ENCODE measurements around the gene OR5H1. TPM values are rescaled to one million over a fixed set of nuclear protein-coding genes. Genes with fewer than 3 reads are reported as not detected.
"Not testable (repeated sequence)": the region's sequence is repeated elsewhere in the genome, so short reads cannot be mapped to it uniquely, and the experiment has no call there.

The OR5H1 gene
- total and polyA plus RNA-seq, 9 of the 15 experiments (the other 6 are each of a cell fraction or from before 2014, with no cell fraction given) = not detected

- no peak overlapping the region for H3K9ac ChIP-seq (ENCODE audit: insufficient read depth in 1 of 2, low read depth in 2 of 2, low read length in 2 of 2)
- no peak overlapping the region for H3K4me2 ChIP-seq (ENCODE audit: insufficient read depth, low read length)
- BruUV-seq (replicated peaks) = no TSS peak
- H2AFZ ChIP-seq (ENCODE audit: low read depth, low read length) = no peak overlapping the region
- FAIRE-seq (no peak), DNase-seq (ENCODE audit: extremely low read depth in 1 of 4, low spot score in 3 of 4) (no peak), ATAC-seq (no peak)
- no peaks in the 10 kb centered on the region for H3K27me3 ChIP-seq (ENCODE audit: control insufficient read depth in 2 of 2, insufficient read depth in 2 of 2, low read length in 2 of 2)
- H4K20me1 ChIP-seq (replicated peaks; ENCODE audit: control insufficient read depth, insufficient read depth, low read length) = no peaks in the 10 kb centered on the region
- no peaks in the 10 kb centered on the region for H3K36me3 ChIP-seq (ENCODE audit: control insufficient read depth, insufficient read depth, low read length)
- 3% methylated on average over 3 of the region's 3 CpGs for WGBS (ENCODE audit: insufficient coverage, low coverage, missing lambda C conversion rate)
- H3K27ac ChIP-seq (ENCODE audit: extremely low read depth, low read depth, low read length) = no peak overlapping the region
- intact Hi-C loops (cut with micrococcal nuclease) = no loop called here
- ChIA-PET POLR2A (no interaction called here), CTCF (ENCODE audit: low intra/inter-chr PET ratio) (no interaction called here)
- H3K9me3 ChIP-seq (replicated peaks; ENCODE audit: control insufficient read depth, insufficient read depth, low read depth, low read length) = no peaks in the 10 kb centered on the region
- H3K4me3 ChIP-seq = no peak overlapping the region
- H3K9me1 ChIP-seq (ENCODE audit: control insufficient read depth, insufficient read depth, low read length) = no peaks in the 10 kb centered on the region
- TF ChIP-seq TEAD1 (CRISPR knock-in tag; IDR thresholded peaks at IDR 0.05) = no peak
- TF ChIP-seq ZNF445 (CRISPR knock-in tag; IDR thresholded peaks at IDR 0.05; ENCODE audit: low read depth) = no peak
- no peak for TF ChIP-seq FOS (IDR thresholded peaks at IDR 0.05; ENCODE audit: extremely low read depth, insufficient read length)
- no peak for TF ChIP-seq FOSL1 (tag; conservative IDR thresholded peaks at IDR 0.05)
- TF ChIP-seq ZNF280A (IDR thresholded peaks at IDR 0.05; ENCODE audit: low read depth, partially characterized antibody) = no peak
- no peak for TF ChIP-seq CTCF (IDR thresholded peaks at IDR 0.05 in 2 of 3, conservative IDR thresholded peaks at IDR 0.05 in 1 of 3; ENCODE audit: insufficient read depth in 2 of 3, low read depth in 1 of 3, low read length in 3 of 3)
- no peak for TF ChIP-seq ZNF639 (CRISPR knock-in tag; conservative IDR thresholded peaks at IDR 0.05 in 1 of 2, IDR thresholded peaks at IDR 0.05 in 1 of 2)
- TF ChIP-seq ZSCAN32 (CRISPR knock-in tag; IDR thresholded peaks at IDR 0.05) = no peak
- H3K79me2 ChIP-seq (ENCODE audit: control insufficient read depth, insufficient read depth, low read length) = no peaks in the 10 kb centered on the region
- no peaks in the 10 kb centered on the region for H3K4me1 ChIP-seq (replicated peaks in 1 of 2; ENCODE audit: control insufficient read depth in 2 of 2, insufficient read depth in 2 of 2, low read length in 2 of 2)
- in situ Hi-C loops (cut with MboI) = no loop called here
Measured at GRCh38 chr3:98148751-98149150, 18.2 kb downstream of the OR5H1 start.

GRCh38 chr3:98149456-98149855 lies 18.9 kb downstream of the OR5H1 start:
- H3K9ac ChIP-seq (ENCODE audit: insufficient read depth in 1 of 2, low read depth in 2 of 2, low read length in 2 of 2); FAIRE-seq; CTCF ChIA-PET (ENCODE audit: low intra/inter-chr PET ratio); DNase-seq (ENCODE audit: extremely low read depth in 1 of 4, low spot score in 3 of 4); H3K4me1 ChIP-seq (replicated peaks in 1 of 2; ENCODE audit: control insufficient read depth in 2 of 2, insufficient read depth in 2 of 2, low read length in 2 of 2); POLR2A ChIA-PET; intact Hi-C loops (cut with micrococcal nuclease); H3K9me1 ChIP-seq (ENCODE audit: control insufficient read depth, insufficient read depth, low read length); ATAC-seq; in situ Hi-C loops (cut with MboI); H3K27ac ChIP-seq (ENCODE audit: extremely low read depth, low read depth, low read length); H2AFZ ChIP-seq (ENCODE audit: low read depth, low read length); H4K20me1 ChIP-seq (replicated peaks; ENCODE audit: control insufficient read depth, insufficient read depth, low read length); H3K4me3 ChIP-seq; H3K4me2 ChIP-seq (ENCODE audit: insufficient read depth, low read length); H3K79me2 ChIP-seq (ENCODE audit: control insufficient read depth, insufficient read depth, low read length); H3K27me3 ChIP-seq (ENCODE audit: control insufficient read depth in 2 of 2, insufficient read depth in 2 of 2, low read length in 2 of 2); H3K36me3 ChIP-seq (ENCODE audit: control insufficient read depth, insufficient read depth, low read length); BruUV-seq (replicated peaks); H3K9me3 ChIP-seq (replicated peaks; ENCODE audit: control insufficient read depth, insufficient read depth, low read depth, low read length): not testable (repeated sequence)
- WGBS (ENCODE audit: insufficient coverage, low coverage, missing lambda C conversion rate) = 0% methylated on average over 4 of the region's 4 CpGs
